ENCODE measurements around the gene PAX6.

GRCh38 chr11:31767066-31767465, 44.1 kb downstream of the PAX6 start:
- TF ChIP-seq POLR2A (IDR thresholded peaks at IDR 0.05) (no peak), CTCF (IDR thresholded peaks at IDR 0.05) (no peak), EP300 (IDR thresholded peaks at IDR 0.05; ENCODE audit: low read depth) (no peak), POLR2AphosphoS5 (IDR thresholded peaks at IDR 0.05) (no peak)

Data from transverse colon (tissue), 4 donors.